HG02938 (cell line): ENCODE results near the gene GSTA5.
"Not testable (repeated sequence)": the region's sequence is repeated elsewhere in the genome, so short reads cannot be mapped to it uniquely, and the experiment has no call there.

Experiments used
- ATAC-seq: cut with Tn5 transposase; IDR thresholded peaks from one replicate; pipeline ENCODE4 v1.9.1; 2021; ENCODE audit warnings: mild to moderate bottlenecking, moderate library complexity; ENCODE audit not compliant: unreplicated experiment

GSTA5 gene

GRCh38 chr6:52840763-52841585 lies at the start of gene GSTA5:
Gene GSTA5 (minus strand): TSS chr6:52840813.
- no peak for ATAC-seq

- ATAC-seq = no peak
These were observed 49.4 kb upstream of the GSTA5 start for GRCh38 chr6:52890018-52890417.

GRCh38 chr6:52887910-52888524 lies 47.4 kb upstream of the GSTA5 start:
- no peak for ATAC-seq

- peak; percentile 99 for ATAC-seq
These were observed 41.6 kb upstream of the GSTA5 start for GRCh38 chr6:52881996-52882841.

- ATAC-seq = no peak
These were observed 41.0 kb upstream of the GSTA5 start for GRCh38 chr6:52881662-52881995.

- ATAC-seq = no peak
These were observed 37.2 kb upstream of the GSTA5 start for GRCh38 chr6:52877786-52878185.

GRCh38 chr6:52877168-52877567 lies 36.6 kb upstream of the GSTA5 start:
- no peak for ATAC-seq

- ATAC-seq = no peak
These were observed 35.6 kb upstream of the GSTA5 start for GRCh38 chr6:52876056-52876787.

- no peak for ATAC-seq
These were observed 31.4 kb upstream of the GSTA5 start for GRCh38 chr6:52872031-52872430.

GRCh38 chr6:52871621-52872020 lies 31.0 kb upstream of the GSTA5 start:
- no peak for ATAC-seq

- ATAC-seq = not testable (repeated sequence)
These were observed 29.9 kb upstream of the GSTA5 start for GRCh38 chr6:52870335-52871091.

- not testable (repeated sequence) for ATAC-seq
These were observed 28.3 kb upstream of the GSTA5 start for GRCh38 chr6:52868899-52869298.

GRCh38 chr6:52868240-52868639 lies 27.6 kb upstream of the GSTA5 start:
- no peak for ATAC-seq

- not testable (repeated sequence) for ATAC-seq
These were observed 20.5 kb upstream of the GSTA5 start for GRCh38 chr6:52861151-52861550.

- ATAC-seq = no peak
These were observed 17.8 kb upstream of the GSTA5 start for GRCh38 chr6:52858416-52858815.

GRCh38 chr6:52856137-52856536 lies 15.5 kb upstream of the GSTA5 start:
- not testable (repeated sequence) for ATAC-seq

GRCh38 chr6:52849137-52849536 lies 8.5 kb upstream of the GSTA5 start:
- no peak for ATAC-seq

GRCh38 chr6:52846002-52846401 lies 5.4 kb upstream of the GSTA5 start:
- ATAC-seq = no peak

- no peak for ATAC-seq
These were observed 3.0 kb upstream of the GSTA5 start for GRCh38 chr6:52843605-52844004.
